GM18519 (cell line): ENCODE measurements around the gene FBXL20.

Experiments used
- ATAC-seq: cut with Tn5 transposase; IDR thresholded peaks from one replicate; pipeline ENCODE4 v1.9.1; 2021; ENCODE audit warnings: mild to moderate bottlenecking, moderate library complexity; ENCODE audit not compliant: unreplicated experiment, low FRiP score

Gene FBXL20

GRCh38 chr17:39230361-39230760, 171.1 kb downstream of the FBXL20 start:
- ATAC-seq, result no peak

GRCh38 chr17:39229274-39229913, 172.0 kb downstream of the FBXL20 start:
- ATAC-seq, result no peak

GRCh38 chr17:39227364-39227919, 174.0 kb downstream of the FBXL20 start:
- ATAC-seq, result no peak

GRCh38 chr17:39225959-39226683, 175.3 kb downstream of the FBXL20 start:
- ATAC-seq, result no peak

- no peak for ATAC-seq
Measured at GRCh38 chr17:39225308-39225958, 176.0 kb downstream of the FBXL20 start, which contains the start of gene STAC2. STAC2 (minus strand) TSS chr17:39225945; CDS start chr17:39225502, 443 bp downstream.

- no peak for ATAC-seq
Measured at GRCh38 chr17:39224778-39225307, 176.6 kb downstream of the FBXL20 start.

GRCh38 chr17:39223907-39224777, 177.3 kb downstream of the FBXL20 start:
- no peak for ATAC-seq

GRCh38 chr17:39222866-39223834, 178.3 kb downstream of the FBXL20 start:
- ATAC-seq, result no peak

GRCh38 chr17:39222151-39222550, 179.3 kb downstream of the FBXL20 start:
- ATAC-seq, result no peak

- no peak for ATAC-seq
Measured at GRCh38 chr17:39221572-39221971, 179.9 kb downstream of the FBXL20 start.

GRCh38 chr17:39219647-39220154, 181.7 kb downstream of the FBXL20 start:
- ATAC-seq, result no peak

- no peak for ATAC-seq
Measured at GRCh38 chr17:39218906-39219305, 182.5 kb downstream of the FBXL20 start.

- no peak for ATAC-seq
Measured at GRCh38 chr17:39217734-39218369, 183.6 kb downstream of the FBXL20 start.

- no peak for ATAC-seq
Measured at GRCh38 chr17:39213852-39214251, 187.6 kb downstream of the FBXL20 start.

- ATAC-seq, result no peak
Measured at GRCh38 chr17:39212841-39213480, 188.5 kb downstream of the FBXL20 start.

- no peak for ATAC-seq
Measured at GRCh38 chr17:39212195-39212810, 189.1 kb downstream of the FBXL20 start.

- no peak for ATAC-seq
Measured at GRCh38 chr17:39210093-39210434, 191.4 kb downstream of the FBXL20 start.
